Stimulated activated naive CD8-positive, alpha-beta T cell treated with anti-CD3 and anti-CD28 coated beads, Interleukin-15, Interleukin-2, amounts not matched to agents 100 U/mL and 50 U/mL, for 24 hours (primary cell): ENCODE measurements around the gene PSMB3.
A peak's percentile ranks its signal among the peaks of the same experiment; 100 is the strongest.

Source experiments
- ATAC-seq: fragments of 150-1000 bp; cut with Tn5 transposase; one replicate; pipeline ENCODE4 v1.10.0; 2021
- DNase-seq: peaks from one replicate; pipeline ENCODE4 v3.0.0; 2021

The PSMB3 gene

DNA sequence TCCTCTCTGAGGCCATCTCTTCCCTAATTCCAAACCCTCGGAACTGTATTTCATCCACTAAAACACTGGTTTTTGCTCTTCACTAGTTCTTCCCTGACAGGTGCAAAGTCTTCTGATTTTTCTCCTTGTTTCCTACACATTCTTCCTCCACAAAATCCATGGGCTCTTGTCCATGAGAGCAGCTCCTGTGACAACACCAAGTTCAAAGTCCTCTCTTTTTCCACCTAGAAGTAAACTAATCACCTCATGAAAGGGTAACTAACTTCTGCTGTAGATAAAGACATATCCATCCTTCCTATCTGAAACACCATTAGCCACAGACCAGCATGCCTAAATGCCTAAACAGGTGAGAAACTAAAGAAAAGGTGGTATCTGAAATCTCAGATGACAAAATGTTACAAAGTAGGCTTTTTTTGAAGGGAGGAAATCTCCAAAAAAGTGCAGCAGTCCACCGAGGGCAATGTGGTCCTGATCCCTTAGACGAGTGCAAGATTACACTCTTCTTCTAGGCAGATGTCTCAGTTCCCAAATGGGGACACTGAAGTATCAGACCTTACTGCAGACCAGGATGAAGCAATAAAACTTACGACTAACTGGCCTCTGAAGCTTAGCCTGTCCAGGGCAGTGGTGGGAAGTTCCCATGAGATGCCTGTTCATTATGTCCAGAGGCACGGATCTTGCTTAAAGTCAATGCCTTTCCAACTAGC lies 44.1 kb downstream of the PSMB3 start:
- ATAC-seq, result no peak

DNA sequence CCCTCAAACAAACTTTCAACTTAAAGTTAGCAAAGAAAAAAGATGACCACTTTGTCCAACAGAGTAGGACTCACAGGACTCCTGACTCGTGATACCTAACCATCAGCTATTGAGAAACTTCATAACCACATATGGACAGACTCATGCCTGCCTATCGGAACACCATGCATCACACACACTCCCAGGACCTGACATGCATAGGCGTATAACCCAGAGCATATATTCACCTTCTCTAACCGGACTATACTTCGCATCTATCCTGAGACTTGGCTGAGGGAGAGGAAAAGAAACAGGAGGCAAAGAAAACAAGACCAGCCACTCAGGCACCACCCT lies 44.6 kb downstream of the PSMB3 start:
- ATAC-seq (no peak), DNase-seq (no peak)

More for the DNA sequence above, 44.1 kb downstream of the PSMB3 start:
- no peak for DNase-seq

DNA sequence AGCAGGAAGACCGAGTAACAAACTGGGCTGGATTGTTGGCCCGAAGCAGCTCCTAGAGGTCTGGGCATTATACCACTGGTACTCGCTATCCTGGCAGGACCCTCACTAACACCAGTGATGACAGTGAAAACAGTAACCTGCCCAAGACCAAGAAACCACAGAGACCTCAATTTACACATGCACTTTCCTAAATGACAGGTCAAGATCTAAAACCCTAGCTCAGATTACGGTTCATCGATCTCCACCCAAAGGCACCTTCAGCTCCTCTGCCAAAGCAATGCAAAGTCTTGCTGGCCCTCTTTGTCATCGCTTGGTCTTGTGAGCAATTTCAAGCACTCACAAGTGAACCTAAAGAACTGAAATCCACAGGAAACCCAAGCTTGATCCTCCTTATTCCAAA lies 45.3 kb downstream of the PSMB3 start:
- ATAC-seq (no peak), DNase-seq (no peak)

DNA sequence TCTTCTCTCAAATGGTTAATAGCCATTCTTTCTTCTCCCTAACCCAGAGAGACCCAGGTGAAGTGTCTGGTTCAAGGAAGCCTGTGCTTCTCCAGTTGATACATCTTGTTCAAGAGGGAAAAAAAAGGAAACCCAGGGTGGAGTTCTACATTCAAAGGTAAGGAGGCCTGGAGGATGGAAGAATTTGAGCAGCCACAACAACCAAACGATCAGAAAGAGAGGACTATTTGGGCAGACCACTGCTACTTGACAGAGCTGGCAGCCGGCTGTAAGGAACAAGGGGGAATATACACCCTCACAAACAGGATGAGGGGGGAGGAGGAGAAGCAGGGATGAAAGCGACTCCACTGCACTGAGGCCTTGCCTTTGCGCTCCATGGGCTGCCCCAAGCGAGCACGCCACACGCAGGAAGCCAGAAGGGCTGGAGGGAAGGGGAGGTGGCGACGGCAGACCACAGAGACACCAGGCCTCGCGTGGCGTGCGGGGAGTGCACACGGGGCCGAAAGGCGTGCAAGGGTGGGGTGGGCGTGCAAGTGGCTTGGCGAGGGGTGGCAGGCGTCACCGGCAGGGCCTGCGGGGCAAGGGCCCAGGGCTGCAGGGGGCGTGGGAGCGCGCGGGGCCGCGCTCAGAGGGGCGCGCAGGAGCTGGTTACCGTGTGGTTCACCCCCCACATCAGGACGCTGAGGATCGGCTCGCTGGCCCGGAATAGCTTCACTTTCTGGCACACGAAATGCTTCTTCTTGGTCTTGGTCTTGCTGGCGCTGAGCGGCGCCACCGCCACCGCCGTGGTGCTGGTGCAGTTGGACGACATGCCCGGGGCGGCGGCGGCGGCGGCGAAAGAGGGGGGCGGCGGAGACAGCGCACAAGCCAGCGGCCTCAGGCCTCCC lies 46.3 kb downstream of the PSMB3 start:
- ATAC-seq, result peak; percentile 29
- DNase-seq, result peak; percentile 58

DNA sequence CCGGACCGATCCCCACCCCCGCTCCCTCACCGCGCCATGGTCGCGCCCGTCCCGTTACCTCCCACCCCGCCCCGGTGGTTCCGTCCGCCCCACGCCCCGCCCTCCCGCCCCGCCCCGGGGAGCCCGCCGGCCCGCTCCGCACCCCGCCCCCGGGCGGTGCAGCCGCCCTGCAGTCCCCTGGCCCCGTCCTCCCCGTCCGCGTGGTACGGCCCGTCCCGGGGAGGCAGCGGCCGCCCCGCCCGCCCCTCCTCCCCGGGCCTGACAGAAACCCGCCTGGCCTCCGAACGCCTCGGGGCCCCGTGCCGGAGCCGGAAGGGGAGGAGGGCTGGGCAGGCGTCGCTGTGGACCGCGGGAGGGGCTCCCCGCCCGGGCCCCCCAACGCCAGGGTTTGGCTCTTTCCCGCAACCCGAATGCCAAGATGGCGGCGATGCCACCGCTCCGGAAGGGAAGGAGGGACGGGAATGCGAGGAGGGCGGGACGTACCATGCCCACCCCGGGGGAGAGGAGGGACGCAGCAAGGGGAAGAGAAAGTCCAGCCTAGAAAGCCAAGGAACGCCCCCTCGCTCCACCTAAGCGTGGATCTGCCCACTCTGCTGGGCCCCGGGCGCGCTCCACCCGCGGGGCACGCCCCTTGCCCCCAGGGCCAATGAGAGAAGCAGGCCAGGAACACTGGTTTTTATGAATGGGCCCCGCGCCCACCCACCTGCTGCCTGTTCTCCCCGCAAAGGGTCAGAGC lies 47.1 kb downstream of the PSMB3 start, which contains the start of gene PIP4K2B:
PIP4K2B (minus strand) TSS at position 56 of the 736 bp plus-strand sequence. CDS start 132 bp downstream, outside the sequence.
- DNase-seq (peak; percentile 90), ATAC-seq (peak; percentile 85)

DNA sequence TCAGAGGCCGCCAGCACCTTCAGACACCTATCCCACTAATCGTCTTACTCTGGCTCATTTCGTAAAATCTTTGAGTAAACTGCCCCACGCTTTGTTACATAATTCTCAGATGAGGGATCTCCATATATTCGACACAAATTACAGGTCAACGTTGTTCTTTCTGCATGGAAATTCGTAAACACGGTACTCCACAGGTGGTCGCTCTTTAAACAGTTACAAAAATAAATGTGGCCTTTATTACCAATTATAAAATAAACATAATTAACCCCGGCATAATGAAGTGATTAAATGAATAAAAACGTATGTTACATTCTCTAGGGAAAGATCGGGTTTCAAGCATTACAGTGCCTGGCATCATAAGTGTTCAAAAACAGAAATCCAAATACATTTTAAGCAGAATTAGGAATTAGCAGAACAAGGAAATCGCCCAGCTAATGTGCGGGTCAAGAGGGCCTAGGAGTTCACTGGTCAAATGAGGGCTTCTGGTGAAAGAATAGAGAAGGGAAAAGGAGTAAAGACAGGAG lies 47.8 kb downstream of the PSMB3 start:
- ATAC-seq, result no peak
- no peak for DNase-seq

DNA sequence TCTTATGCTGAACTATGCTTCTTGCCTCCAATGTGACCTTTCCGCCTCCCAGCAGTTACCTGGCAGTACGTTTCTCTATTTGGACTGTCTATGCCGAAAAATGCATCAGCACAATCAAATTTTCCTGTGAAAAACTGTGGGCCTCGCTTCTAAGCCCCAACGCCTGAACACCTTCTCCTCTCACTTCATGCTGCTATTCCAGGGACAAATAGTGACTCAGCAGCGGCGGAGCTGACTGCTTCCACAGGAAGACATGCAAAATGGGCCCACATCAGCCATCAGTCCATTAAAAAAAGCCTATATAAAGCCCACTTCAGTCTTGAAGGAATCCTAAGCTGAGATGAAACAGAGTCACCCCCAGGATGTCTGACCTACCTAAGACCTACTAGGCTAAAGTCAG lies 57.3 kb downstream of the PSMB3 start:
- no peak for ATAC-seq
- no peak for DNase-seq
